Medulla oblongata (tissue), 1 donor: Measurements from ENCODE around the gene KCNK10.

Experiments used
- DNase-seq: peaks from one replicate; pipeline ENCODE4 v3.0.0-alpha.2; 2015; ENCODE audit errors: extremely low spot score

The KCNK10 gene

DNA sequence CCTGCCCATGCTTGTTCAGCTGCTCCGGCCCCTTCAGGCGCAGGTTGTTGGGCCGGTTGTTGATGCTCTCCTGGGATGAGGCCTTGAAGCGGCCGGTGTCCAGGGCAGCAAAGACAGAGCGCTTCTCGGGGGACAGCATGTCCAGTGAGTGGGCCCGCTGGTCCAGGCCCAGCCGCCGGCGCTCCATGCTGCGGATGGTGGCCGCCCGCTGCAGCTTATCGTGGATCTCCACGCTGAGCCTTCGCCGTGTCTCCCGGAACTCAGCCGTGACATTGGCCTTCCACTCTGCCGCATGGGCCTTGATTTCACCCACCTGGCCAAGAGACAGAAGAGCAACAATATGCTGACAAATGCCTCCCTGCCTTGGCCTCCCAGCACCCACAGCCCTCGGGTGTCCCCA lies 137.2 kb downstream of the KCNK10 start:
- no peak for DNase-seq

DNA sequence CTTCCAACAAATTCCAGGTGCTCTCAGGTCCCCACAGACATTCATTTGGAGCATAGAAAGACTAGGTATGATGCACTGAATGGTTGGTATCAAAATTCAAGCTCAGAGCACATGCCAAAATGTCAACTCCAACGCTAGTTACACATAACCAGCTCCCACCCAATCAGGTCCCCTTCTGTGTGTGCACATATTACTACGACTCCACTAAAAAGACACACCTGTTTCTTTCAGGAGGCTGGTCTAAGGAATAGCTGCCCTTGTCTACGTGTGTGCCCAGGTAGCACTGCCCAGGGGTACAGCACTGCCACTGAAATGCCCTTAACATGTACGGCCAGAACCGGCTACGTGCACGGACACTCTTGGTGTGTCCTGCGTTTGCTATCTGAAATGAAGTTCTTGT lies 138.1 kb downstream of the KCNK10 start:
- no peak for DNase-seq

DNA sequence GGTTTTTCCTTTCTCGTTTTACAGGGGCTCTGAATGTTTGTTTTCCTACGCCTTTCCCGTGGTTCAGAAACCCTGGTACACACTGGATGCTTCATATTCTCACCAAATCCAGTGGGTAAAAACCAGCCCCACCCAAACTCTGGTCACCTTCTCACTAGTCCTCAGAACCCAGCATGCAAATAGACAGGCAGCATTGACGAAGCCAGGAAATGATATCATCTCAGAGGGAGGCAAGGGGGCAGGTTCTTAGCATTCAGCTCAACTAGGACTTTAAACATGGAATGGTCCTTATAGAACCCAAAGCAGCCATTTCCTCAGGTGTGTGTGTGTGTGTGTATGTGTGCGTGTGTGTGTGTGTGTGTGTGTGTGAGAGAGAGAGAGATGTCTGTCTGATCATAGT lies 142.0 kb downstream of the KCNK10 start:
- DNase-seq = no peak

GRCh38 chr14:88179716-88180115 lies 143.4 kb downstream of the KCNK10 start:
- DNase-seq = peak; percentile 23

GRCh38 chr14:88170333-88170732 lies 152.7 kb downstream of the KCNK10 start:
- DNase-seq = no peak

GRCh38 chr14:88168498-88169165 lies 154.4 kb downstream of the KCNK10 start:
- peak; percentile 26 for DNase-seq

DNA sequence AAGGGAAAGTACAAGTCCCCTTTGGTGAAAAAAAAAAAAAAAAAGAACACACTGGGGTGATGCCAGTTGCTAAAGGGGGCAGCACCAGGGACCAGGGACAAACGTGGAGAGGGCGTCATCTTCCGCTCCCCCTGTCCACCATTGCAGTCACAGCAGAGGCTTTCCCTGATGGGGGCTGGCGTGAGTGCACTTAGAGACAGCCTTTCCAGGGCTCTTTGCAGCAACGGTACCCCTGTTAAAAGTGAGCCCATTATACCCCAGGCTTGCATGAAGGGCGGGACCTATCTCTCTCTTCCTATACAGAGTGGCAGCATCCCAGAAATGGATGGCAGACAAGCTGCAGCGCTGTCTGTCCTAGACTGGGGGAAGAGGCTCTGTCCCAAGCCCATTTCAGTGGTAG lies 155.0 kb downstream of the KCNK10 start:
- DNase-seq = no peak

- DNase-seq = no peak
These were observed 156.5 kb downstream of the KCNK10 start for GRCh38 chr14:88166616-88167015.

- no peak for DNase-seq
These were observed 158.0 kb downstream of the KCNK10 start for GRCh38 chr14:88164906-88165534.

DNA sequence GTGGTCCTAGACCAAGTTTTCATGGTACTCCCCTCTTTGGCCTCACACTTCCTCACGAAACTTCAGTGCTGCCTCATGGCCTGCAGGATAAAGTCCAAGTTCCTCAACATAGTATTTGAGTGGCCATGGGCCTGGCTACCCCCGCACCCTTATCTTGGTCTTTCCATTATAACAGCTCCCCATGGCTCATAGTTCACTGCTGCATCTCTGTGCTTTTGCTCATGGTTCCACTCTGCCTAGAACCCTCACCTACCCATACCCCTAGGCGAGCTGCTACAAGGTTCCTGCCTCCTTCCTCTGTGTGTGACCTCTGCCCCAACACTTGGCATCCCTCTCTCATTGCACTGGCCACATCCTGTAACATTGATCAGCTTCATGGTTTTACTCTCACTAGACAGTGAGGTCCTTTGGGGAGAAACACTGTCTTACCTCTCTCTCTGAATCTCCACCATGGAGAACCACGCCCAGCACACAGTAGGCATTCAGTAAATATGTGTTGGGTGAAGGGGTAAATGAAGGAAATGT lies 159.3 kb downstream of the KCNK10 start:
- no peak for DNase-seq

GRCh38 chr14:88156127-88156526 lies 166.9 kb downstream of the KCNK10 start:
- DNase-seq = no peak

GRCh38 chr14:88154926-88155325 lies 168.1 kb downstream of the KCNK10 start:
- DNase-seq = no peak

GRCh38 chr14:88154321-88154720 lies 168.7 kb downstream of the KCNK10 start:
- no peak for DNase-seq

DNA sequence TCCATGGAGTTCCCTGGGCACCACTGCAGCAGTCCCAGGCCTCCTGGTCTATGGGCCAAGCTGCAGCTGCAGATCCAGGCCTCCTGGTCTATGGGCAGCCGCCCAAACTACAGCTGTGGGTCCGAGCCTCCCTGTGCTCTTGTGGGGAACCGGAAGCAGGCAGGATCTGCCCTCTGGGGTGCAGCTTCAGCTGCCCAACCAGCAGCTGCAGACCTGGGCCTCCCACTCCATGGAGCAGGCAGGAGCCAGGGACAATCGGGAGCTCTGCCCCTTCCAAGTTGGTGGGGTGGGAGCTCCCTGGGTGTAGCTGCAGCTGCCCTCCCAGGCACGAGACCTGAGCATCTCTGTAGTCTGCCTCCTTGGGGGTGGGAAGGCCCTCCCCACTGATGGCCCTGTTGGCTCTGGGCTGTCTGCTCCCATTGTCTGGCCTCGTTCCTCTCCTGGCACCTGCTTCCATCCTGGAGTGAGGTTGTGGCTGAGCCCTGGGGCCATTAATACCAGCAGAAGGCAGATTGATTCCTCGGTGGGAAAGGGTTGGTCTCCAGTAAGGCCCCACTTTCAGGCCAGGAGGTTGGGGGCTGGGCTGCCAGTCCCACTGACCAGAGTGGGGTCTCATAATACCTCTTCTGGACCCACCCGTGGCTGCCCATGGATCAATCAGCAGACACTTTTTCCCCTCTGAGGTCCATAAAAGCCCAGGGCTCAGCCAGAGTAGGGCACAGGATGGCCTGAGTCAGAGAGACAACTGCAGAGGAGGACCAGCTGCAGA lies 176.0 kb downstream of the KCNK10 start:
- DNase-seq = no peak

DNA sequence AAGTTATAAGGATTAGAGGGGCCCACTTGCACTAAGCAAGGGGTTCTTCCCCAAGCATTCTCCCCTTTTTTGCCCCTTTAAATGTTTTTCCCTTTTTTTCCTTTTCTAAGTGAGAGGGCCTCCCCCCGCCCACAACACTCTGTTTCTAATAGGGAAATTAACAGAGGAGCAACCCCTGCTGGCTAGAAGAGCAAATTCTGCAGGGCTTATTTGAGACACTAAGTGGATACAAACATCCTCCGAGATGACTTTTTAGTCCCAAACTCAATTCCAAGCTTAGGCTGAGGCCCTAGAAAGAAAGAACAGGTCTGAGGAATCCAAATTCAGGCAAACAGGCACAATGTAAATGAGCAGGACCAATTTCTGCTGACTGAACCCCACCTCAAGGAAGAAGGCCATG lies 179.3 kb downstream of the KCNK10 start:
- no peak for DNase-seq

GRCh38 chr14:88142997-88143396 lies 180.1 kb downstream of the KCNK10 start:
- DNase-seq = no peak

DNA sequence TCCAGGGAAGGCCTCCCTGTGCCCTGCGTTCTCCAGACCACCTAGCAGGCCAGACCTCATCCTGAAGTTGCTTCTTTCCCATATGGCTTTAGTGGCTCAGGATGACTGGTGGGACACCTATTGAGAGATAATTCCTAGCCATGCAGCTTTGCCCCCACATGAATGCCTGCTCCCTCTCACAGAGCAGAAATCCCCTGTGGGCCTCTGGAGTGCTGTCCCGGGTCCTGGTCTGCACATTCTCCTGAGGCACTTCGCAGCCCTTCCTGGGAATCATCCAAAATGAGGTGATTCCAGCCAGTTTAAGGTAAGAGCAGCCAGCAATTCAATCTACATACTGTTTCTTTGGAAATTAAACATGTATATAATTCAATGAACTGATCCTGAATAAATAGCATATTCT lies 182.2 kb downstream of the KCNK10 start:
- DNase-seq = no peak

DNA sequence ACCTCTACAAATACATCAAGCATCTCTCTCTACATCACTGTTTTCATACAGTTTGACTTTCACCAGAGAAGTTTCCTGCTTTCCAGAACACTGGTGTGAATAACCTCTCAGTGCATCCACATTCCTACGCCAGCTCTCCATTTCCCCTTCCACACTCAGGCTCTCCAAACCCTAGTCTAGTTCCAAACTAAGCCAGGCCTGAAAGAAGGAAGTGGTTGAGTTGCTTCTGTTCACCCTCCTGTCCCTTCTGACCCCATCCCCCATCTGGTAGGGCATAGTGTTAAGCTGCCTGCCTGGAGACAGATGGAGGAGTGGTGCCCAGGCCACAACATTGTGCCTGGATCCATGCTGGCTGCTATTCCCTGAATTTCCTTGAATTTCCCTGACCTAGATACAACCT lies 185.7 kb downstream of the KCNK10 start:
- DNase-seq = peak; percentile 26
